ENCODE measurements around the gene SEMA7A.

Gene SEMA7A

DNA sequence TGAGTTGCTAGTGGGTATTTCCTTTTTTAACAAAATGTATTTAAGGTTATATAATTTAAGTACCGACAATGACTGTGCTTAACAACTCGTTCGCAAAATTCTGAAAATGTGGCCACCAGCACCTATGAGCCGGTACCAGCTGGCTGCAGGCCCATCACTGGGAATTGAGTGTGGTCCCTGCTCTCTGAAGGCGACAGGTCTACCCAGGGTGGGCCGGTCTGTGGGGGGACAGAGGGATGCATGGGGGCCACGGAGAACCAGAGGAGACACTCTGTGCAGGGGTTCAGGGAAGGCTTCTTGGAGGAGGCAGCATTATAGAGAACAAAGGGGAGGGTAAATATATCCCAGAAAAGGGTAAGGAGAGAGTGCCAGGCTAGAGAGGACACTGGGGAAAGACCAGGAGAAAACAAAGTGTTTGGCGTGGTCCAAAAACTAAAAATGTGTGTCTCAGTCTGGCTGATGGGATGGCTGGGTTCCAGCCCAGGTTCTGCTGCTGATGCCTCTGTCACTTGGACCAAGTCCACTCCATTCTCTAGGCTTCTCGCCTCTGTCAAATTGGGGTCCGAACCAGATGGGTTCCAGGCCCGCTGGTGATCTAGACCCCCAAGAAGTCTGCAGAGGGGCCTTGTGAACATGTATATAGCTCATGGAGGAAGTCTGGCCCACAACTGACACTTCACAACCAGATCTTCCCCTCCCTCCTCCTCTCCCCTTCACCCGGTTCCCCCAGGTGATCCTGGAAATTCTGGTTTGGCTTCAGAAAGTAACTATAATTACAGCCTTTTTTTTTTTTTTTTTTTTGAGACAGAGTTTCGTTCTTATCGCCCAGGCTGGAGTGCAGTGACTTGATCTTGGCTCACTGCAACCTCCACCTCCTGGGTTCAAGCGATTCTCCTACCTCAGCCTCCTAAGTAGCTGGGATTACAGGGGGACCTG is 55.7 kb downstream of the SEMA7A start:
- Mint-ChIP-seq H3K27ac (peak overlapping the region; percentile 77), H3K4me3 (no peak overlapping the region), H3K4me1 (ENCODE audit: low read depth) (peaks cover 82% of the 10 kb centered on the region), H3K9me3 (no peaks in the 10 kb centered on the region), H3K36me3 (ENCODE audit: low read depth) (no peaks in the 10 kb centered on the region), H3K27me3 (no peaks in the 10 kb centered on the region)
- DNase-seq = peak; percentile 33

DNA sequence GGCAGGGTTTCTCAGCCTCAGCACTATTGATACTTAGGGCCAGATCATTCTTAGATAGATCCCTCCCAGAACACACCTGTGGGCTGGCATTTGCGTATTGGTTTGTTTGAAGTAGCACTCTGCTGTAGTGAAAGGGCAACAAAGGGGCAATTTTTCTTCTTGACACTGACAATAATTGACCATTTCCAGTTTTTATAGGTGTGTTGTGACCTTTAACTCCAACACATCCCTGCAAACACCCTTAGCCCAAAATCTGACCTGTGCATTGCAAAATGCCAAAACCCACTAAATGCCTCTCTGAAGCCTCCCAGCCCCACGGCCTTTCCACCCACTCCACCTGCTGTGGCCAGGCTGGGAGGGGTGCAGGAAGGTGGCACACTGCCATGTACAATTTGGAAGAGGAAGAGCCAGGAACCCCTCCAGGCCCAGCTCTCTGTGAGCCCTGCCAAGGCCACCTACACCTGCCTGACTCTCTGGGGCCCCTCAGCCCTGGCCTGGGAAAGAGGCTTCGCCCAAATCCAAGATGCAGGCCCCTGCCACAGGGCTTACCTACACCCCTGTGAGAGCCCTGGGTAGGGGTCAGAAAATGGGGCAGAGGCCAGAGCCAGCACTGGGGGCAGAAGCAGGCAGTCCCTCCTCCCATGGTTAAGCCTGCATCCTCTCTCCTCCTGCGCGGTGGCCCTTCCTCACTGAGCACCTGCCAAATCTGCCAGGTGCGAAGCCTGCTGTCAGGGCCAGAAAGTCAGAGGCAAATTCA is 56.8 kb downstream of the SEMA7A start:
- Mint-ChIP-seq H3K36me3 (ENCODE audit: low read depth) (no peaks in the 10 kb centered on the region), H3K27ac (no peak overlapping the region), H3K27me3 (no peaks in the 10 kb centered on the region)

DNA sequence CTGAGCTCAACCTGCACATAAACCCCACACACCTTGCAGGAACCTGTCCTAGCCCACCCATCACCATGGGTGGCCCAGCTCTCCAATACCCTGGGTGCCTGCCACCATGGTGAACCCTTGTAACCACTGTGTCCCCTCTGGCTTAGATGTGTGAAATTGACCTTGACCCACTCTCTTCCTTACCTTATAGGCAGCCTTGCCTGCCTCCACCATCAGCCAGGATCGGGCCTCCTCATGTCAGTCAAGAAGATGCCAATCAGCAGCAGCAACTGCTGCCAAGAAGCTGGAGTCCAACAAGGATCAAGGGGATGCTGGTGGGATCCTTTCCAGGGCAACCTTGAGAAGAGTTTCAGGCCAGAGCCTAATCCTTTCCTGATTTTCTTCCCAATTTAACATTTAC is 57.5 kb downstream of the SEMA7A start:
- Mint-ChIP-seq H3K36me3 (ENCODE audit: low read depth) (no peaks in the 10 kb centered on the region), H3K27ac (no peak overlapping the region), H3K9me3 (no peaks in the 10 kb centered on the region), H3K4me3 (no peak overlapping the region), H3K4me1 (ENCODE audit: low read depth) (peaks cover 63% of the 10 kb centered on the region), H3K27me3 (no peaks in the 10 kb centered on the region)
- no peak for DNase-seq

More for the DNA sequence above, 56.8 kb downstream of the SEMA7A start:
- Mint-ChIP-seq H3K9me3 (no peaks in the 10 kb centered on the region), H3K4me1 (ENCODE audit: low read depth) (peaks cover 71% of the 10 kb centered on the region), H3K4me3 (no peak overlapping the region)
- DNase-seq = no peak

DNA sequence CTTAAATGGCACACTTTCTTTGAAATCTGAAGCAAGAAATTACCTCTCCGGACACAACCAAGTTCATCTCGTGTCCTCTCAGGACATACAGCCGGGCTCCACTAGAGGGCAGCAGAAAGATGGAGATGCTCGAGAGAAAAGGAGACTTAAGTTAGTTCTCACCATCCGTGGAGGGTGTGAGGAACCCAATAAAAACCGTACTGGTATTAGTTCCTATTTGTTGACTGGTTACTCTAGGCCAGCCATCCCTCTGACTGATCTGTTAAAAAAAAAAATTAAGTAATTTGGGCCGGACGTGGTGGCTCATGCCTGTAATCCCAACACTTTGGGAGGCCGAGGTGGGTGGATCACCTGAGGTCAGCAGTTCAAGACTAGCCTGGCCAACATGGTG is 58.5 kb downstream of the SEMA7A start:
- Mint-ChIP-seq H3K9me3 (no peaks in the 10 kb centered on the region), H3K27me3 (no peaks in the 10 kb centered on the region), H3K4me1 (ENCODE audit: low read depth) (peaks cover 54% of the 10 kb centered on the region), H3K36me3 (ENCODE audit: low read depth) (no peaks in the 10 kb centered on the region), H3K4me3 (peak overlapping the region; percentile 77), H3K27ac (peak overlapping the region; percentile 67)
- peak; percentile 85 for DNase-seq

DNA sequence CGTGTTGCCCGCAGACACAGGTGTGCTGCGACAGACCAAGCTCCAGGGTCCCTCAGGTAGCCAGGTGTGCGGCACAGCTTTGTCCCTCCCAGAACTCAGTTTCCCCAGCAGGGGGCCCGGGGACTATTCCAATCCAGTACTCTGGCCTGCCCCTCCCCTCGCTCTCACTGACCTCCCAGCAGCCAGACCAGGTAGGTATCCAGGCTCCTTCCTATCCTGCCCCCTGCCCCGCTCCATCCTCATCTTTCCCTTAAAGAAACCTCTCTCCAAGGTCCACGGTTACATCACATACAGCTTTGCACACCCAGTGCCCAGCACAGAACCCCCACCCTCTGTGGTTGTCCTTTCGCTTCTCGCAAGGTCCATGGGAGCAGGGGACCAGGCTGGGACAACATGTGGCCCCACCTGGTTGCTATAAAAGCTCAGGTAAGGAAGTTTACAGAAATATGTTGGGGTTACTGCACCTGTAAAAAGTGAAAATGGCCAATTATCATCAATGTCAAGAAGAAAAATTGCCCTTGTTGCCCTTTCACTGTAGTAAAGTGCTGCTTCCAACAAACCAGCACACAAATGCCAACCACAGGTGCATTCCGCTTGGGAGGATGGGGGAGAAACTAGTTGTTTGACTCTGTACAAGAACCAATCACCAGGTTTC is 59.0 kb downstream of the SEMA7A start:
- DNase-seq = no peak
- H3K4me3 Mint-ChIP-seq = peak overlapping the region; percentile 77
- peak overlapping the region; percentile 67 for H3K27ac Mint-ChIP-seq
- H3K4me1 Mint-ChIP-seq (ENCODE audit: low read depth) = peaks cover 51% of the 10 kb centered on the region
- no peaks in the 10 kb centered on the region for H3K36me3 Mint-ChIP-seq (ENCODE audit: low read depth)
- no peaks in the 10 kb centered on the region for H3K9me3 Mint-ChIP-seq
- H3K27me3 Mint-ChIP-seq = no peaks in the 10 kb centered on the region

DNA sequence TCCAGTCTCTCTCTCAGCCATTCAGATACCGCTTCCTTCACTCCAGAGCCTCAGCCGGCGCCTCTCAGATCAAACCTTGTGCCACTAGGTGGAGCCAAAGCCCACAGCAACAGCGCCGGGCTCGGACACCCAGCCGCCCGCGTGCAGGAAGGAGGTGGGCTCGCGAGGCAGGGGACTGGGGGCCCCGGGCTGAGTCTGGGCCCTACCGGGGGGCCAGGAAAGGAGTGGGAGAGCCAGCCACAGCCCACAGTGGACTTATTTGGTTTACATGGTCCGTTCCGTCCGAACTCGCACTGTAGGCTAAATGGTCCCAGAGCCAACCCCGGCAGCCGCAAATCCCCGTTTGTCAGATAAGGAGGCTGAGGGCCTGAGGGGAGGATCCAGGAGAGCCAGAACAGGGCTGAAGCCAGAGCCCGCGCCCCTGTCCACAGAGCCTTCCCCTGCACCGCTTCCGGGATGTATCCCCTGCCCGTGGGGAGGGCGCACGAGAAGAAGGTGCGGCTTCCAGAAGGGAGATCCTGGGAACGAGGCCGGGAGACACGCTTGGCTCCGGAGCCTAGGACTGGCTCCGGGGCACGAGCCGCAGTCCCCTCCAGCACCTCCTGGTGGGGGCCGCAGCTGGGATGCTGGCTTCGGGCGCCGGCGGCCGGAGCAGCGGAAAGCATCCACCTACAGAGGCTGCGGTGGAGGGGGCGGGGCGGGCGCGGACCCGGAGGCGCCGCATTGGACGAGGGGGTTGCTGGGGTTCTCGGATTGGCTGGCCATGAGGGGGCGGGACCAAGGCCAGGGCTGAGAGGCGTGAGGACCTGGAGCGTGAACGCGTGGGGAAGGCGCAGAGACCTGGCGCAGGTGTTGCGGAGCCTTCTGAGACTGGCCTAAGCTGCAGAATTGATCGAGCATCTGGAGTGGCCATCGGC is 59.8 kb downstream of the SEMA7A start:
- H3K4me3 Mint-ChIP-seq = peak overlapping the region; percentile 77
- peak overlapping the region; percentile 88 for H3K27ac Mint-ChIP-seq

DNA sequence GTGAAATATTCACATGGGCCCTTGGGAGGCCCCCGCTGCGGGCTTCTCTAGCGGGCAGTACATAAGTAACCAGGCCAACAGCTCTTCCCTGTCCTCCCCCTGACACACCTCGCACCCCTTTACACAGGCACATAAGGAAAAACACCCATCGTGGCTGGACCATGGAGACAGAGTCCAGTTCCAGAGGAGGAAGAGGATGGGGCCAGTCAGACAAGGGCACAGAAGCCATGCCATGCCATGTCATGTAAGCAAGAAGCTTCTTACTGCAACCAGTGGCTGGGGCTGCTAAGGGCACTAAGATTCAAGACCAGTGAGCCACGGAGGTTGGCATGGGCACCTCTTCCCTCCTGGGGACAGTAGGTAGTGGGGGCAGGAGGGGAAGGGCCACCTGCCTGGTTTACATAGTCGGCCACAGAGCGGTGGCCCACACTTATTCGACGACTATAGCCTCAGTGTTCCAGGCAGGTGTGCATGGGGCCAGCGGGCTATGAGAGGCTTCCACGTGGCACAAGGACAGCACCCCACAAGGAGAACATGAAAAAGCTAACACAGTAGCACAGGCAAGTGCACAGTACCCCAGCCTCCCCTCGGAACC is 60.6 kb downstream of the SEMA7A start:
- peak overlapping the region; percentile 77 for H3K4me3 Mint-ChIP-seq
- H3K27ac Mint-ChIP-seq = peak overlapping the region; percentile 88
- H3K27me3 Mint-ChIP-seq = peaks cover 5% of the 10 kb centered on the region
- no peaks in the 10 kb centered on the region for H3K36me3 Mint-ChIP-seq (ENCODE audit: low read depth)
- H3K9me3 Mint-ChIP-seq = no peaks in the 10 kb centered on the region
- peaks cover 35% of the 10 kb centered on the region for H3K4me1 Mint-ChIP-seq (ENCODE audit: low read depth)
- DNase-seq = no peak

More for the DNA sequence above, 59.8 kb downstream of the SEMA7A start:
- Mint-ChIP-seq H3K4me1 (ENCODE audit: low read depth) (peaks cover 43% of the 10 kb centered on the region), H3K9me3 (no peaks in the 10 kb centered on the region), H3K36me3 (ENCODE audit: low read depth) (no peaks in the 10 kb centered on the region), H3K27me3 (no peaks in the 10 kb centered on the region)
- peak; percentile 93 for DNase-seq

DNA sequence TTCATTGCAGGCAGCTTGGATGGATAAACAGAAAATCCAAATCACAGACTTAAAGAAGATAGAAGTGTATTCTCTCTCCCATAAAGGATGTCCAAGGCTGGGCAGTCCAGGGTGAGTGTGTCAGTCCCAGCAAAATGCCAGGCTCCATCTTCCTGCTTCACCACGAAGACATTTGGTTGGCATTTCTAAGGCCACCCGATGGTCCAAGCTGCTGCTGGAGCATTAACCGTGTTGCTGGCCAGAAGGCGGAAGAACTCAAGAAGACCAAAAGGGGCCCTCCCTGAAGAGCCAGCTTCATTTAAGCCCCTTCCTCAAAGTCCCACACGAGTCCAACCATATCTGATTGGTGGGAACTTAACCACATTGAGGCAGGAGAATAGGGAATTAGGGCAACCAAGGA is 63.3 kb downstream of the SEMA7A start:
- Mint-ChIP-seq H3K4me1 (ENCODE audit: low read depth) (peaks cover 19% of the 10 kb centered on the region), H3K36me3 (ENCODE audit: low read depth) (no peaks in the 10 kb centered on the region), H3K27ac (no peak overlapping the region), H3K9me3 (no peaks in the 10 kb centered on the region), H3K27me3 (peaks cover 28% of the 10 kb centered on the region), H3K4me3 (no peak overlapping the region)
- no peak for DNase-seq

DNA sequence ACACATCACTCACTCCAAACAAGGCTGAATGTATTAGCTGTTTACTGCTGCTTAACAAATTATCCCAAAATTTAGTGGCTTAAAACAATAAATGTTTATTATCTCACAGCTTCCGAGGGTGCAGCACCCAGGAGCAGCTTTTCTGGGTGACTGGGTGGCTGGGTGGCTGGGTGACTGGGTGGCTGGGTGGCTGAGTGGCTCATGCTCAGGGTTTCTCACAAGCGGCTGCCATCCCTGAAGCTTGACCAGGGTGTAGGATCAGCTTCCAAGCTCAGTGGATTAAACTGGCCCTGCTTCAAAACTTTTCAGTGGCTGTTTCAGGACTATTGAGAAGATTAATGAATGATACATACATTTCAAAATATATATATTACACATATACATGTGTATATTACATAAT is 64.0 kb downstream of the SEMA7A start:
- Mint-ChIP-seq H3K4me1 (ENCODE audit: low read depth) (peaks cover 16% of the 10 kb centered on the region), H3K9me3 (no peaks in the 10 kb centered on the region), H3K27ac (no peak overlapping the region), H3K36me3 (ENCODE audit: low read depth) (no peaks in the 10 kb centered on the region), H3K27me3 (peaks cover 36% of the 10 kb centered on the region), H3K4me3 (no peak overlapping the region)
- DNase-seq = no peak

DNA sequence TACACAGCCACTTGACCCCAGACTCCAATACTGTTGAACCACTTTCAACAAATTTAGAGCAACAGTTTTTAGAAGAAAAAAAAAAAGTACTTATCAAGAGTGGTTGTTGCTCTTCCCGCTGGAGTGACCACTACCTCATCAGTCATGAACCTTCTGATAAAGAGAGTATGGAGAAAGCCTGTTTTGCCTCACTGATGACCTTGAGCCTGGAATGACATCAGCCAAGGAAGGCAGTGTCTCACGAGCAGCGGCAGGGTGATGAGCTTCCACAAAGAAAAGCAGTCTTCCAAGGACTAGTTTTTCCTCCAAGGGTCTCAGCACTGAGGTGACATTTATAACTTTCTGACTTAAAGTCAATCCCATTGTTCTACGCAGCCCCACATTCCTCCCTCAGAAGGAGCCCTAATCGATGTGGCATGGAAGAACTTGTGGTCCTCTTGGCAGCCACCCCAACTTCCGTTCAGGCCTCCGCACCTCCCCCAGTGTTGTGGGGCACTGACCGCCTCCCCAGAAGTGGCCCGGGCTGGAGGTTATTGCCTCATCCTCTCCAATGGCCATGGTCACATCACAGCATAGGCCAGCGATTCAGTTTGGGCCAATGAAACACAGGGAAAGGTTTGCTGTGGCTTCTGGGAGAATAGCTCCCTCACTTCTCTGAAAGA is 64.5 kb downstream of the SEMA7A start:
- no peak overlapping the region for H3K27ac Mint-ChIP-seq
- peaks cover 40% of the 10 kb centered on the region for H3K27me3 Mint-ChIP-seq
- H3K4me3 Mint-ChIP-seq = no peak overlapping the region
- DNase-seq = no peak
- H3K4me1 Mint-ChIP-seq (ENCODE audit: low read depth) = peaks cover 11% of the 10 kb centered on the region
- H3K9me3 Mint-ChIP-seq = no peaks in the 10 kb centered on the region
- H3K36me3 Mint-ChIP-seq (ENCODE audit: low read depth) = no peaks in the 10 kb centered on the region

DNA sequence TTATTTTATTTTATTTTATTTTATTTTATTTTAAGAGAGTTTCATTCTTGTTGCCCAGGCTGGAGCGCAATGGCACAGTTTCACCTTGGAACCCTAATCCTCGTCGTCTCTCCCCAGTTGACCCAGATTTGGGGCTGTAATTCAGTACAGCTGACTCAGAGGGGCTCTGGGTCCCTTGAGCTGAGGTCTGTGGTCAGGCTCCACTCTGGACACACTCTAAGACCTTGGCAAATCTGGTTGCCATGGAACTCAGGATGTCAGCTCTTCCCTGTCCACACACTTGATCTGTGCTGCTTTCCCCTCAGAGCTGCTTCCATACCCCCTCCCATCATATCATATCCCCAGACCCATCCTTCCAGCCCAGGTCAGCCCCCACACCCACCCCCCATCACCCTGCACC is 65.6 kb downstream of the SEMA7A start:
- Mint-ChIP-seq H3K27ac (no peak overlapping the region), H3K36me3 (ENCODE audit: low read depth) (no peaks in the 10 kb centered on the region), H3K27me3 (peaks cover 40% of the 10 kb centered on the region), H3K4me1 (ENCODE audit: low read depth) (peaks cover 4% of the 10 kb centered on the region), H3K9me3 (no peaks in the 10 kb centered on the region), H3K4me3 (no peak overlapping the region)
- DNase-seq = no peak

DNA sequence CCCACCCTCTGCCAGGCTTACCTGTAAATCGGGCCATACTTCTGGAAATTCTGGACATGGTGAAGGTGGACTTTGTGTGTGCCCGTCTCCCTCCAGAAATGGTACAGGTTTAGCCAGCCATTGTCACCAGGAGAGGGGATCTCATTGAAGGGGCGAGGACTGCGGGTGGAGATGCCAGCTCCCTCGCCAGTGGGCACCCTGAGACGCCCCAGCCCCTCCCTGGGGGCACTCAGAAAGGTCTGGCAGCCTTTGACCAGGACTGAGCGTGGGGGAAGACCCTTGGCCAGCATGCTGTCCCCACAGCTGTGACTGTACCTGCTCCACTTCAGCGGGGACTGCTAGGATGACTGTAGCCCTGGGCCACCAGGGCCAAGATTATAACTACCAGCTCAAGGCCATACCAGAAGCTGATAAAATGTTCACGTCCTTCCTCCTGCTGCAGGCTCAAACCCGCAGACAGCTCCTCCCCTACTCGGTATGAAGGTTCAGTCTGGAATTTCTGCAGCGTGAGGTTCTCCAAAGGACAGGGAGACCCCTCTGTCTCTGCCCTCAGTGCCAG is 66.4 kb downstream of the SEMA7A start, which contains the start of gene CYP11A1:
TSS of gene CYP11A1 (minus strand) at position 351 of the 559 bp plus-strand sequence. CDS start at position 290, 61 bp downstream.
- H3K9me3 Mint-ChIP-seq = no peaks in the 10 kb centered on the region
- peaks cover 40% of the 10 kb centered on the region for H3K27me3 Mint-ChIP-seq
- H3K27ac Mint-ChIP-seq = no peak within 1 kb of the TSS
- H3K4me1 Mint-ChIP-seq (ENCODE audit: low read depth) = peaks cover 4% of the 10 kb centered on the region
- H3K36me3 Mint-ChIP-seq (ENCODE audit: low read depth) = no peaks in the 10 kb centered on the region
- no peak within 1 kb of the TSS for H3K4me3 Mint-ChIP-seq
- DNase-seq = no peak

Data from activated T-cell treated with anti-CD3 and anti-CD28 coated beads, Interleukin-2, amount 50 U/mL, for 24 hours (primary cell).